Measurements from ENCODE around the gene CCNT1.
"Not testable (repeated sequence)": the region's sequence is repeated elsewhere in the genome, so short reads cannot be mapped to it uniquely, and the experiment has no call there.

CCNT1 gene

GRCh38 chr12:48681710-48682532 is 34.6 kb downstream of the CCNT1 start, which contains the start of gene KANSL2:
Gene KANSL2, minus strand, starts transcription at chr12:48682238. Its CDS starts 606 bp downstream, at chr12:48681632.
- H3K36me3 Mint-ChIP-seq, result peaks cover 23% of the 10 kb centered on the region

GRCh38 chr12:48681399-48681709 is 35.2 kb downstream of the CCNT1 start:
- H3K27me3 Mint-ChIP-seq, result no peaks in the 10 kb centered on the region
- H3K4me3 Mint-ChIP-seq, result peak overlapping the region; percentile 98
- H3K36me3 Mint-ChIP-seq, result peaks cover 23% of the 10 kb centered on the region
- H3K4me1 Mint-ChIP-seq, result peaks cover 48% of the 10 kb centered on the region
- H3K9me3 Mint-ChIP-seq, result no peaks in the 10 kb centered on the region
- peak overlapping the region; percentile 97 for H3K27ac Mint-ChIP-seq

More at GRCh38 chr12:48681710-48682532, 34.6 kb downstream of the CCNT1 start, which contains the start of gene KANSL2:
- no peaks in the 10 kb centered on the region for H3K9me3 Mint-ChIP-seq
- peak within 1 kb of the TSS; percentile 97 for H3K27ac Mint-ChIP-seq
- peaks cover 44% of the 10 kb centered on the region for H3K4me1 Mint-ChIP-seq
- no peaks in the 10 kb centered on the region for H3K27me3 Mint-ChIP-seq
- peak within 1 kb of the TSS; percentile 98 for H3K4me3 Mint-ChIP-seq

- Mint-ChIP-seq H3K27ac (peak overlapping the region; percentile 97), H3K4me1 (peaks cover 53% of the 10 kb centered on the region), H3K27me3 (no peaks in the 10 kb centered on the region), H3K9me3 (no peaks in the 10 kb centered on the region), H3K4me3 (peak overlapping the region; percentile 98), H3K36me3 (peaks cover 23% of the 10 kb centered on the region)
These were observed 35.6 kb downstream of the CCNT1 start for GRCh38 chr12:48680861-48681260.

GRCh38 chr12:48678551-48679185 is 37.8 kb downstream of the CCNT1 start:
- H3K27me3 Mint-ChIP-seq, result no peaks in the 10 kb centered on the region
- no peaks in the 10 kb centered on the region for H3K9me3 Mint-ChIP-seq
- peaks cover 23% of the 10 kb centered on the region for H3K36me3 Mint-ChIP-seq
- H3K27ac Mint-ChIP-seq, result no peak overlapping the region
- peaks cover 56% of the 10 kb centered on the region for H3K4me1 Mint-ChIP-seq
- H3K4me3 Mint-ChIP-seq, result peak overlapping the region; percentile 91

- no peak overlapping the region for H3K4me3 Mint-ChIP-seq
- H3K4me1 Mint-ChIP-seq, result peaks cover 20% of the 10 kb centered on the region
- no peaks in the 10 kb centered on the region for H3K27me3 Mint-ChIP-seq
- no peaks in the 10 kb centered on the region for H3K9me3 Mint-ChIP-seq
- H3K27ac Mint-ChIP-seq, result no peak overlapping the region
- H3K36me3 Mint-ChIP-seq, result peaks cover 13% of the 10 kb centered on the region
These were observed 45.2 kb downstream of the CCNT1 start for GRCh38 chr12:48671231-48671856.

- H3K9me3 Mint-ChIP-seq, result no peaks in the 10 kb centered on the region
- H3K27me3 Mint-ChIP-seq, result no peaks in the 10 kb centered on the region
- peaks cover 13% of the 10 kb centered on the region for H3K36me3 Mint-ChIP-seq
- no peak overlapping the region for H3K4me3 Mint-ChIP-seq
- H3K27ac Mint-ChIP-seq, result no peak overlapping the region
- H3K4me1 Mint-ChIP-seq, result peaks cover 12% of the 10 kb centered on the region
These were observed 47.5 kb downstream of the CCNT1 start for GRCh38 chr12:48668996-48669395.

DNA sequence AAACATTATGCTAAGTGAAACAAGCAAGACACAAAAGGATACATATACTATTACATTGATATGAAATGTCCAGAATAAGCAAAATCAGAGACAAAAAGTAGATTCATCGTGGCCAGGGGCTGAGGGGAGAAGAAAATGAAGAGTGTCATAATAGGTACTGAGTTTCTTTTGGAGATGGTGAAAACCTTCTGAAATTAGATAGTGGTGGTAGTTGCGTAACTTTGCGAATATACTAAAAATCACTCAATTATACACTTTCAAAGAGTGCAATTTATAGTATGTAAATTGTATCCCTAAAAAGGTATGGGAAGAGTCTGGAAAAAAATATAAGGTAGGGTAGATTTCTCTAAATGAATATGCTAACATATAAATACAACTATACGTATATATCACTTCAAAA is 56.6 kb downstream of the CCNT1 start:
- no peak overlapping the region for H3K4me3 Mint-ChIP-seq
- H3K9me3 Mint-ChIP-seq, result no peaks in the 10 kb centered on the region
- peak overlapping the region; percentile 7 for H3K27ac Mint-ChIP-seq
- H3K36me3 Mint-ChIP-seq, result peaks cover 11% of the 10 kb centered on the region
- H3K27me3 Mint-ChIP-seq, result no peaks in the 10 kb centered on the region
- peaks cover 7% of the 10 kb centered on the region for H3K4me1 Mint-ChIP-seq

DNA sequence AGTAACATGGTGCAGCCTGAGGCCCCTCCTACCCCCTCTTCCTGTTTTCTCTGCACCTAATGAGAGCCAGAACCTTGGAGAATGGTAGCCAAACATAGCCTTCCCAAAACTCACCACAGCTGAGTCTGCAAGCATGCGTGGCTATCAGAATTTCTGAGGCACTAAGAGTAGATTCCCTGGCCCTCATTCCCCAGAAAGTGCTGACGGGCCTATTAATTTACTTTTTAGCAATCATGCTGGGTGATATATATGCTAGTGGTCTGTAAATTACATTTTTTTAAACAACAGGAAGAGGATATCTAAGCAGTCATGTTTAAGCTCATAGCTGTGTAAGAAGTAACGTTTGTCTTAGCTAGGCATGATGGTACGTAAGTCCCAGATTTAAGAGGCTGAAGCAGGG is 64.8 kb downstream of the CCNT1 start:
- Mint-ChIP-seq H3K4me3 (no peak overlapping the region), H3K27ac (no peak overlapping the region), H3K36me3 (peaks cover 17% of the 10 kb centered on the region), H3K4me1 (peaks cover 4% of the 10 kb centered on the region), H3K9me3 (no peaks in the 10 kb centered on the region), H3K27me3 (no peaks in the 10 kb centered on the region)

DNA sequence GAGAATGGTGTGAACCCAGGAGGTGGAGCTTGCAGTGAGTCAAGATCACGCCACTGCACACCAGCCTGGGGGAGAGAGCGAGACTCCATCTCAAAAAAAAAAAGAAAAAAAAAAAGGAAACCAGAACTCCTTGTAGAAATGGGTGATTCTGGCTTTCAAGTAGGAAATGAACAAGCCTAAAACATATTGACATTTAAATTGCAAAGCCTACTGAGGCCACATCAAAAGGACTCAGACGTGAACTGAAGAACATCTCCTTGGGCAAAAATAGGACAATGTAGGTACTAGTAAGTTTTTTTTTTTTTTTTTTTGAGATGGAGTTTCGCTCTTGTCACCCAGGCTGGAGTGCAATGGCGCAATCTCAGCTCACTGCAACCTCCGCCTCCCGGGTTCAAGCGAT is 71.2 kb downstream of the CCNT1 start:
- H3K36me3 Mint-ChIP-seq, result peaks cover 20% of the 10 kb centered on the region
- not testable (repeated sequence) for H3K27ac Mint-ChIP-seq, H3K9me3 Mint-ChIP-seq, H3K27me3 Mint-ChIP-seq, H3K4me3 Mint-ChIP-seq, H3K4me1 Mint-ChIP-seq

DNA sequence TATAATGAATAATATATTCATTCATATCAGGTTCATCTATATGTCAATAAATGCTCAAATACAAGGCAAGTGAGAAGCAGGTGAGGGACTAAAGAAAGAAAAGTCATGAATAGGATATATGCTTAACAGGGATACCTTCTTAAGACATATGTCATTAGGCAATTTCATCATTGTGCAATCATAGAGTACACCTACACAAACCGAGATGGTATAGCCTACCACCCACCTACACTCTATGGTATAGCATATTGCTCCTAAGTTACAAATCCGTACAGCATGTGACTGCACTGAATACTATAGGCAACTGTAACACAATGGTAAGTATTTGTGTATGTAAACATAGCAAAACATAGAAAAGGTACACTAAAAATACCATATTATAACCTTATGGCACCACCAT is 73.5 kb downstream of the CCNT1 start:
- H3K4me1 Mint-ChIP-seq, result no peaks in the 10 kb centered on the region
- no peak overlapping the region for H3K4me3 Mint-ChIP-seq
- H3K27me3 Mint-ChIP-seq, result no peaks in the 10 kb centered on the region
- peaks cover 23% of the 10 kb centered on the region for H3K36me3 Mint-ChIP-seq
- peaks cover 5% of the 10 kb centered on the region for H3K9me3 Mint-ChIP-seq
- H3K27ac Mint-ChIP-seq, result no peak overlapping the region

DNA sequence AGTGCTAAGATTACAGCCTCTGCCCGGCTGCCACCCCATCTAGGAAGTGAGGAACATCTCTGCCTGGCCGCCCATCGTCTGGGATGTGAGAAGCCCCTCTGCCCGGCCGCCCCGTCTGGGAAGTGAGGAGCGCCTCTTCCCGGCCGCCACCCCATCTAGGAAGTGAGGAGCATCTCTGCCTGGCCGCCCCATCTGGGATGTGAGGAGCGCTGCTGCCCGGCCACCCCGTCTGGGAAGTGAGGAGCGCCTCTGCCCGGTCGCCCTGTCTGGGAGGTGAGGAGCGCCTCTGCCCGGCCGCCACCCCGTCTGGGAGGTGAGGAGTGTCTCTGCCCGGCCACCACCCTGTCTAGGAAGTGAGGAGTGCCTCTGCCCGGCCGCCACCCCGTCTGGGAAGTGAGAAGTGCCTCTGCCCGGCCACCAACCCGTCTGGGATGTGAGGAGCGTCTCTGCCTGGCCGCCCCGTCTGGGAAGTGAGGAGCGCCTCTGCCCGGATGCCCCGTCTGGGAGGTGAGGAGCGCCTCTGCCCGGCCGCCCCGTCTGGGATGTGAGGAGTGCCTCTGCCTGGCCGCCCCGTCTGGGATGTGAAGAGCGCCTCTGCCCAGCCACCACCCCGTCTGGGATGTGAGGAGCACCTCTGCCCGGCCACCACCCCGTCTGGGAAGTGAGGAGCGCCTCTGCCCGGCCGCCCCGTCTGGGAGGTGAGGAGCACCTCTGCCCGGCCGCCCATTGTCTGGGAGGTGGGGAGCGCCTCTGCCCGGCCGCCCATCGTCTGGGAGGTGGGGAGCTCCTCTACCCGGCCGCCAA is 74.6 kb downstream of the CCNT1 start:
- not testable (repeated sequence) for H3K4me3 Mint-ChIP-seq, H3K27ac Mint-ChIP-seq, H3K4me1 Mint-ChIP-seq, H3K27me3 Mint-ChIP-seq, H3K9me3 Mint-ChIP-seq
- peaks cover 23% of the 10 kb centered on the region for H3K36me3 Mint-ChIP-seq

GRCh38 chr12:48640854-48641253 is 75.7 kb downstream of the CCNT1 start:
- Mint-ChIP-seq H3K9me3 (peaks cover 5% of the 10 kb centered on the region), H3K4me1 (no peaks in the 10 kb centered on the region), H3K27ac (no peak overlapping the region), H3K36me3 (peaks cover 20% of the 10 kb centered on the region), H3K27me3 (no peaks in the 10 kb centered on the region), H3K4me3 (no peak overlapping the region)

- H3K27me3 Mint-ChIP-seq, result no peaks in the 10 kb centered on the region
- H3K36me3 Mint-ChIP-seq, result peaks cover 20% of the 10 kb centered on the region
- no peak overlapping the region for H3K27ac Mint-ChIP-seq
- H3K4me3 Mint-ChIP-seq, result no peak overlapping the region
- H3K4me1 Mint-ChIP-seq, result no peaks in the 10 kb centered on the region
- peaks cover 5% of the 10 kb centered on the region for H3K9me3 Mint-ChIP-seq
These were observed 76.1 kb downstream of the CCNT1 start for GRCh38 chr12:48640428-48640827.

All from activated naive CD4-positive, alpha-beta T cell treated with anti-CD3 and anti-CD28 coated beads, Interleukin-2, amount 50 U/mL, for 24 hours (primary cell).